Upper lobe of left lung (tissue), 6 donors: ENCODE results near the gene SLC9A7. TPM values are rescaled to one million over a fixed set of nuclear protein-coding genes. Genes with fewer than 3 reads are reported as not detected.

Experiments
- ATAC-seq, 2 donors: fragments of 200-7000 bp; cut with Tn5 transposase; one replicate each; pipeline ENCODE4 v1.9.1; 2022; ENCODE audit warnings: mild to moderate bottlenecking in 2 of 2, moderate library complexity in 2 of 2; ENCODE audit not compliant: low FRiP score in 2 of 2
- DNase-seq, 2 donors: peaks; one replicate each; pipeline ENCODE4 v3.0.0-alpha.2; 2019 to 2020
- H3K27ac ChIP-seq, 4 donors: fragments of 200-600 bp; sonication (generic); one replicate each; pipeline ENCODE4 v1.5.1; 2016 to 2019
- H3K27me3 ChIP-seq, 4 donors: fragments of 200-600 bp; sonication (generic); one replicate each; pipeline ENCODE4 v1.5.1; 2017 to 2019
- H3K36me3 ChIP-seq, 4 donors: fragments of 200-600 bp; sonication (generic); one replicate each; pipeline ENCODE4 v1.5.1; 2016 to 2019
- H3K4me1 ChIP-seq, 4 donors: fragments of 200-600 bp; sonication (generic); one replicate each; pipeline ENCODE4 v1.5.1; 2018 to 2019
- H3K4me3 ChIP-seq, 4 donors: fragments of 200-600 bp; sonication (generic); one replicate each; pipeline ENCODE4 v1.5.1; 2017 to 2019; ENCODE audit warnings: mild to moderate bottlenecking in 2 of 4, moderate library complexity in 1 of 4
- H3K9me3 ChIP-seq, 4 donors: fragments of 200-600 bp; sonication (generic); one replicate each; pipeline ENCODE4 v1.5.1; 2018 to 2019
- EP300 ChIP-seq, 4 donors: sonication (generic); formaldehyde crosslinking; IDR thresholded peaks; one replicate each; pipeline ENCODE4 v1.5.1; 2017; ENCODE audit warnings: antibody characterized with exemption in 4 of 4, control low read depth in 2 of 4
- POLR2A ChIP-seq, 4 donors: fragments of 450-650 bp; IDR thresholded peaks; one replicate each; pipeline ENCODE4 v1.5.1; 2016 to 2017; ENCODE audit warnings: antibody characterized with exemption in 4 of 4, mild to moderate bottlenecking in 2 of 4
- POLR2AphosphoS5 ChIP-seq, 2 donors: sonication (generic); formaldehyde crosslinking; IDR thresholded peaks; one replicate each; pipeline ENCODE4 v1.5.1; 2017; ENCODE audit warnings: antibody characterized with exemption in 2 of 2
- WGBS, 2 donors: methylation state at CpG; one replicate each; pipeline ENCODE4 v1.1.5; 2017 to 2018; 5-methylcytosine and 5-hydroxymethylcytosine counted together
- total RNA-seq, 6 donors: library from RNA; depleted of rRNA in 4 of 6; stranded (reverse); fragments of >200 nt in 4 of 6; gene quantifications; one replicate each; pipeline versions ENCODE4 v1.1.0 to v1.2.1, GENCODE V29; 2016 to 2021
- TF ChIP-seq, protein P1 (sequence below), 6 experiments: fragments of 450-650 bp in 4 of 6; fragments of 200-600 bp in 2 of 6; sonication (generic) in 2 of 6; IDR thresholded peaks; one replicate each; pipeline ENCODE4 v1.5.1; 2016 to 2019; ENCODE audit warnings: antibody characterized with exemption in 6 of 6
- donor health status: DM: no; HTN: no; CAD: no; lungs with moderate emphysema.
- donor health status: DM: no; HTN: yes; CAD: no; lungs with severe emphysema.

SLC9A7 gene
- total RNA-seq, 6 donors from 2014 or later, result 4.6 to 9.0 (median 6.4) TPM

DNA sequence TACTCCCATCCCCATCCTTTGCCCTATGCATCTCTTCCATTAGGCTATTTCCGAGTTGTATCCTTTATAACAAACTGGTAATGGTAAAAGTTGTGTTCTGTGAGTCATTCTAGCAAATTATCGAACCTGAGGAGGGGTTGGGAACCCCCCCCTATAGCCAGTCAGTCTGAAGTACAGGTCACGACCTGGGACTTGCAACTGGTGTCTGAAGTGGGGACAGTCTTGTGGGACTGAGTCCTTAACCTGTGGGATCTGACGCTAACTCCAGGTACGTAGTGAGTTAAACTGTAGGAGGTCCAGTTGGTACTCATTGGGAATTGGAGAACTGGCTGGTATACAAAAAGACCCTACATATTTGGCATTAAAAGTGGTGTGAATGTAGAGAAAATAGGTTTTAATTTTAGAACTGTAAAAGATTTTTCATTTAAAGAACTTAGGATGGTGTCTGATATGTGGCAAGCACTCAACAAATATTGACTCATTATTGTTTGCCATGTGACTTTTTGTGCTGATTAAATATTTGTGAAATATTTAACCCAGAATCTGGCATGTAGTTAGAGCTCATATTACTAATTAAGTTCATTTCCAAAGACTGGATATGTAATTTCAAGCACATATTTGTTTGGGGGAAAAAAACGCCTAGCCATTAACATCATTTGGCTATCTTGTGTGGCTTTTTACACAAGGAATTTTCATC, 134.7 kb downstream of the SLC9A7 start:
- no peak overlapping the region for H3K4me3 ChIP-seq
- no peaks in the 10 kb centered on the region for H3K36me3 ChIP-seq
- no peaks in the 10 kb centered on the region for H3K27me3 ChIP-seq
- no peak overlapping the region for H3K27ac ChIP-seq
- peaks cover 0 to 21% (median 8%) of the 10 kb centered on the region in 4 donors for H3K4me1 ChIP-seq
- no peak for ATAC-seq
- TF ChIP-seq POLR2AphosphoS5 (IDR thresholded peaks at IDR 0.05) (no peak), POLR2A (IDR thresholded peaks at IDR 0.05) (no peak), EP300 (IDR thresholded peaks at IDR 0.05) (no peak)
- TF ChIP-seq, protein P1, sequence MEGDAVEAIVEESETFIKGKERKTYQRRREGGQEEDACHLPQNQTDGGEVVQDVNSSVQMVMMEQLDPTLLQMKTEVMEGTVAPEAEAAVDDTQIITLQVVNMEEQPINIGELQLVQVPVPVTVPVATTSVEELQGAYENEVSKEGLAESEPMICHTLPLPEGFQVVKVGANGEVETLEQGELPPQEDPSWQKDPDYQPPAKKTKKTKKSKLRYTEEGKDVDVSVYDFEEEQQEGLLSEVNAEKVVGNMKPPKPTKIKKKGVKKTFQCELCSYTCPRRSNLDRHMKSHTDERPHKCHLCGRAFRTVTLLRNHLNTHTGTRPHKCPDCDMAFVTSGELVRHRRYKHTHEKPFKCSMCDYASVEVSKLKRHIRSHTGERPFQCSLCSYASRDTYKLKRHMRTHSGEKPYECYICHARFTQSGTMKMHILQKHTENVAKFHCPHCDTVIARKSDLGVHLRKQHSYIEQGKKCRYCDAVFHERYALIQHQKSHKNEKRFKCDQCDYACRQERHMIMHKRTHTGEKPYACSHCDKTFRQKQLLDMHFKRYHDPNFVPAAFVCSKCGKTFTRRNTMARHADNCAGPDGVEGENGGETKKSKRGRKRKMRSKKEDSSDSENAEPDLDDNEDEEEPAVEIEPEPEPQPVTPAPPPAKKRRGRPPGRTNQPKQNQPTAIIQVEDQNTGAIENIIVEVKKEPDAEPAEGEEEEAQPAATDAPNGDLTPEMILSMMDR (IDR thresholded peaks at IDR 0.05), result no peak
- H3K9me3 ChIP-seq, result peaks cover 0 to under 1% (median 0%) of the 10 kb centered on the region in 4 donors
- 70 to 86% methylated on average over 6 of the region's 6 CpGs for WGBS, 2 donors
- no peak for DNase-seq

DNA sequence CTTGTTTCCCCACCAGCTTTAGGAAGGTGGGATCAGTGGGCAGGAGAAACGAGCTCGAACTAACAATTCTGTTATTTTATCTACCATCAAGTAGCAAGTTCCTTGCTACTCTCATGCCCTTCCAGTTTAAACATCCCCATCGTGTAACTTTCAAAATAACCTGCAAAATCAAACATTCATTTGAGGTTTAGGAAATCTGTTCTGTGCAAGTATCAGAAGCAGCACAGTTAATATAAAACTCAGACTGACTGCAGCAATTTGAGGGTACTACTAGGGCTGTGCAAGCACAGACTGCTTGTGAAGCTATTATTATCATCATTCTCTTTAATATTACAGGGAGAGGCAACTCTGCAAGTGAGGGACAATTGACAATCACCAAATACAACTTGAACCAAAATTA, 137.3 kb downstream of the SLC9A7 start:
- DNase-seq (no peak), ATAC-seq (no peak)
- H3K27ac ChIP-seq, result no peak overlapping the region
- H3K4me3 ChIP-seq, result no peak overlapping the region
- no peaks in the 10 kb centered on the region for H3K36me3 ChIP-seq
- no peaks in the 10 kb centered on the region for H3K4me1 ChIP-seq
- TF ChIP-seq, protein P1 (IDR thresholded peaks at IDR 0.05), result no peak
- TF ChIP-seq POLR2AphosphoS5 (IDR thresholded peaks at IDR 0.05), result no peak
- TF ChIP-seq EP300 (IDR thresholded peaks at IDR 0.05), result no peak
- TF ChIP-seq POLR2A (IDR thresholded peaks at IDR 0.05), result no peak
- WGBS, 2 donors, result 53 to 75% methylated on average over 3 of the region's 3 CpGs
- peaks cover 0 to 9% (median 0%) of the 10 kb centered on the region in 4 donors for H3K9me3 ChIP-seq
- no peaks in the 10 kb centered on the region for H3K27me3 ChIP-seq

GRCh38 chrX:46620505-46620904, 138.4 kb downstream of the SLC9A7 start:
- 56 to 77% methylated on average over 3 to 4 of the region's 4 CpGs for WGBS, 2 donors
- Histone ChIP-seq H3K4me1 (no peaks in the 10 kb centered on the region), H3K4me3 (no peak overlapping the region), H3K36me3 (no peaks in the 10 kb centered on the region), H3K9me3 (peaks cover 0 to 9% (median 0%) of the 10 kb centered on the region in 4 donors), H3K27ac (no peak overlapping the region), H3K27me3 (no peaks in the 10 kb centered on the region)
- DNase-seq, result no peak
- no peak for TF ChIP-seq POLR2A (IDR thresholded peaks at IDR 0.05)
- TF ChIP-seq, protein P1 (IDR thresholded peaks at IDR 0.05), result no peak
- ATAC-seq, result no peak

- H3K36me3 ChIP-seq, result no peaks in the 10 kb centered on the region
- no peak overlapping the region for H3K4me3 ChIP-seq
- H3K4me1 ChIP-seq, result no peaks in the 10 kb centered on the region
- H3K27me3 ChIP-seq, result no peaks in the 10 kb centered on the region
- no peak overlapping the region for H3K27ac ChIP-seq
- H3K9me3 ChIP-seq, result peaks cover 0 to 9% (median 0%) of the 10 kb centered on the region in 4 donors
- no peak for DNase-seq
- ATAC-seq, result no peak
- no peak for TF ChIP-seq POLR2A (IDR thresholded peaks at IDR 0.05)
- TF ChIP-seq POLR2AphosphoS5 (IDR thresholded peaks at IDR 0.05), result no peak
- TF ChIP-seq EP300 (IDR thresholded peaks at IDR 0.05), result no peak
- TF ChIP-seq, protein P1 (IDR thresholded peaks at IDR 0.05), result no peak
Measured at GRCh38 chrX:46618947-46619346, 140.0 kb downstream of the SLC9A7 start.

- TF ChIP-seq EP300 (IDR thresholded peaks at IDR 0.05) (no peak), POLR2A (IDR thresholded peaks at IDR 0.05) (no peak), POLR2AphosphoS5 (IDR thresholded peaks at IDR 0.05) (no peak)
- TF ChIP-seq, protein P1 (IDR thresholded peaks at IDR 0.05), result no peak
- H3K4me1 ChIP-seq, result no peaks in the 10 kb centered on the region
- no peak overlapping the region for H3K4me3 ChIP-seq
- peaks cover 0 to 9% (median 0%) of the 10 kb centered on the region in 4 donors for H3K9me3 ChIP-seq
- DNase-seq, result no peak
- H3K27me3 ChIP-seq, result no peaks in the 10 kb centered on the region
- no peak overlapping the region for H3K27ac ChIP-seq
- H3K36me3 ChIP-seq, result no peaks in the 10 kb centered on the region
- ATAC-seq, result no peak
Measured at GRCh38 chrX:46617906-46618305, 141.0 kb downstream of the SLC9A7 start.
